Motor neuron (in vitro differentiated cells): ENCODE measurements around the gene CYB561. TPM values are rescaled to one million over a fixed set of nuclear protein-coding genes. Genes with fewer than 3 reads are reported as not detected.

ENCODE experiments used
- ATAC-seq, 8 experiments: fragments of 200-7000 bp; cut with Tn5 transposase; replicated peaks in 6 of 8; 2 replicates each; pipeline ENCODE4 v1.8.0; 2021; ENCODE audit warnings: mild to moderate bottlenecking in 8 of 8, moderate library complexity in 8 of 8
- H3K27ac ChIP-seq, 2 donors: fragments of 250-450 bp; sonication (Bioruptor Pico); 2 replicates each; pipeline ENCODE4 v1.9.0; 2021; ENCODE audit warnings: antibody characterized with exemption in 2 of 2, mild to moderate bottlenecking in 2 of 2, moderate library complexity in 1 of 2
- H3K4me1 ChIP-seq, 2 donors: fragments of 250-450 bp; sonication (Bioruptor Pico); replicated peaks in 1 of 2; 2 replicates each; pipeline ENCODE4 v1.6.1; 2021; ENCODE audit warnings: antibody characterized with exemption in 2 of 2, mild to moderate bottlenecking in 2 of 2, moderate library complexity in 1 of 2
- H3K4me3 ChIP-seq, 5 donors: fragments of 250-450 bp; sonication (Bioruptor Pico); 2 replicates each; pipeline ENCODE4 v1.9.0; 2021; ENCODE audit warnings: antibody characterized with exemption in 5 of 5, mild to moderate bottlenecking in 5 of 5, moderate library complexity in 4 of 5
- WGBS, 10 experiments: fragments of 450-650 bp; shearing (Covaris generic); methylation state at CpG; one replicate each; pipeline ENCODE4 v1.0.0; 2022; 5-methylcytosine and 5-hydroxymethylcytosine counted together
- in situ Hi-C, 9 experiments: fragments of 400-800 bp; cut with MboI; loops; one replicate each; pipeline ENCODE4 v1.15.0; 2021; ENCODE audit warnings: low sequenced_read_pairs in 9 of 9, low pct_unique_long_range_greater_than_20kb in 2 of 9; ENCODE audit not compliant: unreplicated experiment in 9 of 9
- total RNA-seq, 8 experiments: library from RNA; unstranded; fragments of 300-600 nt; gene quantifications; 2 replicates each; pipeline versions ENCODE4 v1.2.3 to v1.2.4, GENCODE V29; 2022

Gene CYB561, protein sequence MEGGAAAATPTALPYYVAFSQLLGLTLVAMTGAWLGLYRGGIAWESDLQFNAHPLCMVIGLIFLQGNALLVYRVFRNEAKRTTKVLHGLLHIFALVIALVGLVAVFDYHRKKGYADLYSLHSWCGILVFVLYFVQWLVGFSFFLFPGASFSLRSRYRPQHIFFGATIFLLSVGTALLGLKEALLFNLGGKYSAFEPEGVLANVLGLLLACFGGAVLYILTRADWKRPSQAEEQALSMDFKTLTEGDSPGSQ
- 10 to 100 TPM in 1 of 8 experiments, 1 to 10 TPM in 7; 4.7 to 45.4 (median 6.6) TPM for total RNA-seq

DNA sequence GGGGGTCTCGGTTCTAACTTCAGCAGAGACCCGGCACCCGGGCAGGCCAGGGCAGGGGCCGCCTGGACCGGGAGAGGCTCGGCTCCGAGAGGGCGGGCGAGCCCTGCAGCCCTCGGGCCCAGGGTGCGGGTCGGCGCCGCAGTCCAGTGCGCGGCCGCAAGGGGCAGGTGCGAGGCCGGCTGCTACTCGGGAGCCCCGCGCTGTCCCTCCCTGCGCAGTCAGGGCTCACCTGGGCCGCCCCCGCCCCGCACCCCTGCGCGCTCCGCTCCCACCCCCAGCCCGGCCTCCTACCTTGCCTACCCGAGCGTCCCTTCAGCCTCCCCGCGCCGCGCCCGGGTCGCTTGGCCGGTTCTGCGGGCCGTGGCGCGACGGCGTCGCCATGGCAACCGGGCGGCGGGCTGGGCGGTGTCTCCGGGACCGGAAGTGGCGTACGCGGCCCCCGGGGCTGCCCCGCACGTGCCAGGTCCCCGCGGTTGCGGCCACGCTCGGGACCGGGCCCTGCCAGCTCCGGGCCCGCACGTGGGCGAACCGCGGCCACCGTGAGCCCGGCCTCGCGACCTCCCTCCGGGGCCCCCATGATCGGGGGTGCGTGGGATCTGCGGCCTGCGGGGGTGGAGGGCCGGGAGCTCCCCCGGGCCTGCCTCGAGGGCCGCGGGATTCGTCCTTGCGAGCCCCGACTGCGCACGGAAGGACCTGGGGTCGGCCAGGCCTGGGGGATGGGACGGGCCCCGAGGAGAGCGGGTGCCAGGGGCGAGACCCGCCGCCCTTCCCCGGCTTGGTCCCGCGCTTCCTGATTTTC, at the start of gene CYB561:
Gene CYB561 (minus strand): TSS at position 353 of the 799 bp plus-strand sequence. CDS start 8,759 bp downstream, outside the sequence.
- Histone ChIP-seq H3K27ac (no peak within 1 kb of the TSS), H3K4me1 (peaks cover 0 to 16% of the 10 kb centered on the region in 2 donors), H3K4me3 (peak within 1 kb of the TSS; percentile 47 to 80 (median 56))
- WGBS, 10 experiments, result 0% methylated on average over 1 to 5 of the region's 99 CpGs; no CpG with 5 or more reads in 8 of the 10 experiments
- in situ Hi-C loops, result loop anchor here in 4 of 9 experiments (25.0 kb wide), 1 partner anchor 166 kb away; the partner anchor contains the start of genes MAP3K3 (in 4 of the 4) and TACO1 (in 4 of the 4)
- peak; percentile 75 to 92 (median 86) for ATAC-seq

DNA sequence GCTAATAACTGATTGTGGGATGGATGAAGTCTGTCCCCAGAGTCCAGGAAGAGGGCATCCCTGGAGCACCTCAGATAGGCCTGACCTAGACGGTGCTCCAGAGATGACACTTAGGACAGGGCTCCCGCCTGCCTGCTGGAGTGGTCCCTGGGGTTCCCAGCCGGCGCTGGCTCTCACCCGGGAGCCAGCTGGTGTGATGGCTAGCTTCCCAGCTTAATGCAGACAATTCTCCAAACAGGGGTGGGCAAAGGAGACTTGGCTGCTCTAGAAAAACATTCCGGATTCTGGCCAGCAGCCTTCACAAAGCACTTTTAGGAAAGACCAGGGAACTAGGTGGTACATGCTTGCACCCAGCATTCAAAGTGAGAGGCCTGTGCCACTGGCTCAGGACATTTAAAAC, 49.4 kb upstream of the CYB561 start:
- no peak for ATAC-seq
- Histone ChIP-seq H3K4me1 (no peaks in the 10 kb centered on the region), H3K27ac (no peak overlapping the region), H3K4me3 (no peak overlapping the region)
- in situ Hi-C loops, result no loop called here
- 63 to 100% (median 85%) methylated on average over 1 to 5 of the region's 6 CpGs; no CpG with 5 or more reads in 5 of the 10 experiments for WGBS, 10 experiments

DNA sequence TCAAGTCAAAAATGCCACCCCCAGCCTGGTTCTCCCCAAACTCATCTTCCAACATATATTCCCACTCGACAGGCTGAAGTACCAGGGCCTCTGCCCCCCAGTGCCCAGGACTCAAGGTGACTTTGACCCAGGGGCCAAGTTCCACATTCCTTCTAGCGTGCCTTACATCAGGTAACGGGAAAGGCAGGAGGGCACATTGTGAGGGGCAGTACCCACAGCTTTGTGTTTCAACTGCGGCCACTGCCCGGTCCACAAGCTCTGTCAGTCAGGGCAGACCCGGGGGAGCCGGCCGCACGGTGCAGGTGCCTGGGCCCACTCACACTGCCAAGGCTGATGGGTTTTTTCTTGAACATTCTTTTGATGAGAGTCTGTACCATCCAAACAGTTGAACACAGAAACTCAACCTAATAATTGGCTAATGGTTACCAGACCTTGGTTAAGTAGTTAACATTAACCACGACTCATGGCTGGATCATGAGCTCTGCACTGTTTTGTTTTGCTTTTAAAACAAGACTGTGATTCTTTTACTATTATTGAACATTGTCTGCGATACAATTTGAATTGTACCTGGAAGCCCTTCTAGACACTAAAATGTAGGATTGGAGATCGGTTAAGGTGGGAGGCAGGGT, 48.3 kb upstream of the CYB561 start:
- no peak for ATAC-seq
- Histone ChIP-seq H3K27ac (no peak overlapping the region), H3K4me1 (no peaks in the 10 kb centered on the region), H3K4me3 (no peak overlapping the region)
- 40 to 100% (median 80%) methylated on average over 1 to 12 of the region's 12 CpGs; no CpG with 5 or more reads in 2 of the 10 experiments for WGBS, 10 experiments
- in situ Hi-C loops, result no loop called here

DNA sequence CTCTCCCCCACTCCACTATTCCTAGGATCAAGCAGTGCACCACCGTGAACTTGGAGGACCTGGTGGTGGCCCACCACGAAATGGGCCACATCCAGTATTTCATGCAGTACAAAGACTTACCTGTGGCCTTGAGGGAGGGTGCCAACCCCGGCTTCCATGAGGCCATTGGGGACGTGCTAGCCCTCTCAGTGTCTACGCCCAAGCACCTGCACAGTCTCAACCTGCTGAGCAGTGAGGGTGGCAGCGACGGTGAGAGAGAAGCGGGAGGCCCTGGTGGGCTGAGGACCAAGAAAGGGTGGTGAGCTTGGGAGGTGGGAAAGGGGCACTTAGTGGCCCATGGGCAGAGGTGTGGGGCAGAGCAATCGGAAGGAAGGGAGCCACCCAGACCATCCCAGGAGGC, 47.3 kb upstream of the CYB561 start:
- in situ Hi-C loops, result no loop called here
- 57 to 80% methylated on average over 3 of the region's 9 CpGs; no CpG with 5 or more reads in 8 of the 10 experiments for WGBS, 10 experiments
- ATAC-seq, result no peak
- Histone ChIP-seq H3K27ac (no peak overlapping the region), H3K4me1 (no peaks in the 10 kb centered on the region), H3K4me3 (no peak overlapping the region)

DNA sequence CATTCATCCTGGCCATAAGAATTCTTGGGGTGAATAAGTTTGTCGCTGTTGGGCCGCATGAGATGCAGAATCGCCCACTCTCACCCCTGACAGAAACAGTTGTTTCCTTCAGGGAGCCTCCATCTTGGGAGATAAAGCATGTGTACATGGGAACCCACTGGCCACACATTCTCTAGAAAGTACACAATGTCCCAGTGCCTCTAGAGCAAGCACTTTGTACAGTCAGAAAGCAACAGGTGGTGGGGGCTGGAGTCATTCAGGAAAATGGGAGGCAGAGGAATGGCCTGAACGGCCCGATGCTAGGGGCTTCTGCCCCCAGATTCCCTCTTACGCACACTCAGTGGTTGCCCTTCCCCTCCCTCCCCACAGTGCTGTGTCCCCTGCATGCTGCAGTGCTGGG, 46.8 kb upstream of the CYB561 start:
- in situ Hi-C loops, result no loop called here
- Histone ChIP-seq H3K4me1 (no peaks in the 10 kb centered on the region), H3K27ac (no peak overlapping the region), H3K4me3 (no peak overlapping the region)
- no peak for ATAC-seq
- 40 to 100% (median 80%) methylated on average over 1 to 4 of the region's 6 CpGs; no CpG with 5 or more reads in 2 of the 10 experiments for WGBS, 10 experiments

DNA sequence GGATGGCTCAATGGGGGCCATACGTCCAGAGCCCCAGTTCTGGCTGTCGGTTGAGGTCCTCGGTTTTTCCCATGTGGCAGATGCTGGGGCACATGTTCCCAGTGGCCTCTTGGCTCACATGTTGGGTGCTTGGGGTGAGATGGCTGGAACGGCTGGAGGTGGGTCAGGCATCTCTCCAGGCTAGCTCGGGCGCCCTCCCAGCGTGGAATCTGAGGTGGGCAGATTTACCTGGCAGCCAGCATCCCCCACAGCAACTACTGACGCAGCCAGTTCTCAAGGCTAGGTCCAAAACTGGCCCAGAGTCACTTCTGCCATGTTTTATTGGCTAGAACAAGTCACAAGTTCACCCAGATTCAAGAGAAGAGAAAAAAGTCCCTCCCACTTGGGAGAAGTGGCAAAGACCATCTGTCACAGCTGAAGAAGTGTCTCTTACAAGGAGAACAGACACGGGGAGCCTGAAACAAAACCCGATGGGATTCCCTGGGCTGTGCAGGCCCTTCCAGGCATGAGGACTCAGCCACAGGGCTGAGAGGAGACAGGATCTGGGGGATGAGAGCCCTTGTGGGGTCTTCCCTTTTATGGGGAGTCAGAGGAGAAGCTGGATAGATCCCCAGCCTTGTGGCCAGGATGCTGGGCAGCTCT, 46.0 kb upstream of the CYB561 start:
- in situ Hi-C loops, result no loop called here
- H3K27ac ChIP-seq, result no peak overlapping the region
- no peaks in the 10 kb centered on the region for H3K4me1 ChIP-seq
- ATAC-seq, result no peak
- no peak overlapping the region for H3K4me3 ChIP-seq
- 0 to 83% (median 45%) methylated on average over 1 to 7 of the region's 10 CpGs; no CpG with 5 or more reads in 2 of the 10 experiments for WGBS, 10 experiments

DNA sequence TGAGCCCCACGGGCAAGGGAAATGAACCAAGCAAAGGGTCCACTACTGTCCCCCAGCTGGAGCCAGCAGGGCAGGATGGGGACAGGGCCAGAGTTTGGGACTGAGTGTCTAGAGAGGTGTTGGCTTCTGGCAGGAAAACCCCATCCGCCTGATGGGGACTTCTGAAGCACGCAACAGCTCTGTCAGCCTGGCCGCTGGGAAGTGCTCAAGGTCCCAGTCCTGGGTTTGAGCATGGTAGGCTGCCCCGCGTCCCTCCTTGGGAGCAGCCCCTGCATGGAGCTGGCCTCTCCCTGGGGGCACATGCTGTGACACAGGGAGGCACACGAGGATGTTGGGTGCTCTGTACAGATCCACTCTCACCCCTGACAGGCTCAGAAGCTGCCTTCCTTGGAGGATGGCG, 45.3 kb upstream of the CYB561 start:
- 0 to 100% (median 67%) methylated on average over 1 of the region's 8 CpGs; no CpG with 5 or more reads in 7 of the 10 experiments for WGBS, 10 experiments
- Histone ChIP-seq H3K4me3 (no peak overlapping the region), H3K4me1 (no peaks in the 10 kb centered on the region), H3K27ac (no peak overlapping the region)
- ATAC-seq, result no peak
- in situ Hi-C loops, result no loop called here

DNA sequence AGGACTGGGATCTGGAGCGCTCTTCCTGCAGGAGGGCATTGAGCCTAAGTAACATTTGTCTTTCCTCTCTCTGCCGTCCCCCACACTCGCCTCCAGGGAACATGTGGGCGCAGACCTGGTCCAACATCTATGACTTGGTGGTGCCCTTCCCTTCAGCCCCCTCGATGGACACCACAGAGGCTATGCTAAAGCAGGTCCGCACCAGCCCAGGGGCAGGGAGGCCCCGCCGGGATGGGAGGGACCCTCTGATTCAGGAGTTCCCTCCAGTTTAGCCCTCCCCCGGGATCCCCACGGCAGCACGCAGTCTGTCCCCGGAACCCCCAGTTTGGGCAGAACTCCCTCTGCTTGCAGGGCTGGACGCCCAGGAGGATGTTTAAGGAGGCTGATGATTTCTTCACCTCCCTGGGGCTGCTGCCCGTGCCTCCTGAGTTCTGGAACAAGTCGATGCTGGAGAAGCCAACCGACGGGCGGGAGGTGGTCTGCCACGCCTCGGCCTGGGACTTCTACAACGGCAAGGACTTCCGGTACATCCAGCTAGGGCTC, 44.8 kb upstream of the CYB561 start:
- Histone ChIP-seq H3K4me1 (no peaks in the 10 kb centered on the region), H3K4me3 (no peak overlapping the region), H3K27ac (no peak overlapping the region)
- ATAC-seq, result no peak
- in situ Hi-C loops, result no loop called here
- WGBS, 10 experiments, result 0 to 100% (median 83%) methylated on average over 1 to 11 of the region's 22 CpGs; no CpG with 5 or more reads in 1 of the 10 experiments

DNA sequence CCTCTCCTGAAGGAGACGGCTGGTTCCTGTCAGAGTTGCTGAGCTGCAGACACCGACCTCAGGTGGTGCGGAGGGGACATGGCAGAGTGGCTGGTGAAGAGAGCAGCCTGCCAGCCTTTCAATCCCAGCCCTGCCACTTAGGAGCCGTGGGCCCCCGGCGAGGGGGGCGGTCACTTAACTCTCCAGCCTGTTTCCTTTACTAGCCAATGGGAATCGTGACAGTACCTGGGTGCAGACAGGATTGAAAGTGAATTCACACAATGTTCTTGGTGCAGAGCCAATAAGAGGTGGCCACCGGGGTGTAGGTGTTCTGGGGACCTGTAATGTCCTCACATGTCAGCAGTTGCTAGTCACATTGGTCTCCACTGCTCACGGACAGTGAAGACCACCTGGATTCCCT, 44.2 kb upstream of the CYB561 start:
- ATAC-seq, result no peak
- H3K27ac ChIP-seq, result no peak overlapping the region
- WGBS, 10 experiments, result 31 to 100% (median 50%) methylated on average over 1 to 5 of the region's 10 CpGs; no CpG with 5 or more reads in 3 of the 10 experiments
- no peak overlapping the region for H3K4me3 ChIP-seq
- in situ Hi-C loops, result no loop called here
- no peaks in the 10 kb centered on the region for H3K4me1 ChIP-seq

DNA sequence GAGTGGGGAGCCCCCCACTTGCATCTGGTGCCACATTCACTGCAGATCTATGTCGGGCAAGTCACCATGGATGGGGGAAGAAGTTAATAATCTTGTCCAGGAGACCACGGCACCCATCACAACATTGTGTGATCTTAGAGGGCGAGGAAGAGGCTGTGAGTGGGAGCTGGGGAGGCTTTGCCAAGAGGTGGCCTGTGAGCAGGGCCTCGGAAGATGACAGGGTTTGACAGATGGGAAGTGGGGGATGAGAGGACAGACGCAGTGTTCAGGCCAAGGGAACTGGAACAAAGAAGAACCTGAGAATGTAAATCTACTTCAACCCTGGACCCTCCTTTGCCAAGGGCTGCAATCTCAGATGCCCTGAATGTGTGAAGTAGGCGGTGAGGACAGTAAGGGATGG, 43.2 kb upstream of the CYB561 start:
- no peak for ATAC-seq
- Histone ChIP-seq H3K27ac (no peak overlapping the region), H3K4me1 (no peaks in the 10 kb centered on the region), H3K4me3 (no peak overlapping the region)
- in situ Hi-C loops, result no loop called here
- WGBS, 10 experiments, result 50 to 83% (median 63%) methylated on average over 1 to 4 of the region's 6 CpGs; no CpG with 5 or more reads in 6 of the 10 experiments

DNA sequence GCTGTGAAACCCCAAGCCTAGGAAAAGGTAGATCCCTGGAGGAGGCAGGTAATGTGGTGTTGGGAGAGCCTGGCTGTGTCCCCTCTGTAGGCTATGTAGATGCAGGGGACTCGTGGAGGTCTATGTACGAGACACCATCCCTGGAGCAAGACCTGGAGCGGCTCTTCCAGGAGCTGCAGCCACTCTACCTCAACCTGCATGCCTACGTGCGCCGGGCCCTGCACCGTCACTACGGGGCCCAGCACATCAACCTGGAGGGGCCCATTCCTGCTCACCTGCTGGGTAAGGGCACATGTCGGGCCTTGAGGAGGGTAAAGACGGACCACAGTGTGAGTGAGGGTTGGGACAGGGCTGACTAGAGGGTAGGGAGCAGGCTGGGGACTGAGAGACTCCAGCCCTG, 42.7 kb upstream of the CYB561 start:
- WGBS, 10 experiments, result 90 to 100% (median 93%) methylated on average over 2 to 6 of the region's 10 CpGs; no CpG with 5 or more reads in 7 of the 10 experiments
- no peak for ATAC-seq
- Histone ChIP-seq H3K27ac (no peak overlapping the region), H3K4me1 (no peaks in the 10 kb centered on the region), H3K4me3 (no peak overlapping the region)
- in situ Hi-C loops, result no loop called here

DNA sequence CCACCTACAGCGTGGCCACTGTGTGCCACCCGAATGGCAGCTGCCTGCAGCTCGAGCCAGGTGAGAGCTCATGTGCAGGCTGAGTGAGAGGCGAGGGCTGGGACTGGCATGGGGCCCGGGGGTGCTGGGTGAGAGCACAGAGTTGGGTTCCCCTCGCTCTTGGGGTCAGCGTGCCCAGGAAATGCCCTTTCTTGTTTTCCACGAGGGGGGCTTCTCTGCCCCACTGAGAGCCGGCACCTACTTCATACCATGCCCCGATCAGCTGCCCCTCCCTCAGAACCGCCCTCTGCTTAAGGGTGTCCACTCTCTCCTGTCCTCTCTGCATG, 40.9 kb upstream of the CYB561 start:
- 75 to 100% (median 81%) methylated on average over 1 to 6 of the region's 11 CpGs; no CpG with 5 or more reads in 6 of the 10 experiments for WGBS, 10 experiments
- in situ Hi-C loops, result no loop called here
- Histone ChIP-seq H3K4me1 (no peaks in the 10 kb centered on the region), H3K4me3 (no peak overlapping the region), H3K27ac (no peak overlapping the region)
- no peak for ATAC-seq
